HepG2 (cell line): Measurements from ENCODE around the gene TMOD3. TPM values are rescaled to one million over a fixed set of nuclear protein-coding genes. Genes with fewer than 3 reads are reported as not detected.

Source experiments
- ATAC-seq: fragments of 200-7000 bp; cut with Tn5 transposase; 3 replicates; pipeline ENCODE4 v1.9.1; 2020; ENCODE audit warnings: mild to moderate bottlenecking, moderate library complexity
- BruUV-seq: library from RNA; stranded (reverse); fragments of 400-500 nt; replicated peaks from 2 replicates; lab custom pipeline; 2021; lab: Mats Ljungman, UMichigan
- CTCF ChIA-PET: fragments of 300-600 bp; formaldehyde crosslinking; extraction: SDS; loops from one replicate; lab custom pipeline; 2021; ENCODE audit warnings: low total read pairs, inconsistent platforms, low intra/inter-chr PET ratio; lab: Yijun Ruan, JAX
- POLR2A ChIA-PET: fragments of 350-600 bp; sonication (Branson Sonifier 250); formaldehyde crosslinking; loops from one replicate; lab custom pipeline; 2020; ENCODE audit warnings: antibody characterized with exemption, inconsistent platforms; lab: Yijun Ruan, JAX
- DNase-seq: peaks from one replicate; pipeline ENCODE4 v3.0.0-alpha.2; 2015; ENCODE audit warnings: low spot score
- FAIRE-seq: peaks from 3 replicates; lab custom pipeline; 2011; peaks lifted over from hg19 to GRCh38; lab: Jason Lieb, UNC
- H2AFZ ChIP-seq: one replicate; pipeline ENCODE4 v1.6.1; 2011; ENCODE audit warnings: low read length, inconsistent platforms
- H3K27ac ChIP-seq: fragments of 300-600 bp; 3 replicates; pipeline ENCODE4 v1.8.0; 2011; ENCODE audit warnings: mixed run types, mild to moderate bottlenecking, mixed read lengths, low read length, inconsistent platforms; ENCODE audit not compliant: insufficient read depth; ENCODE audit errors: extremely low read length
- H3K27me3 ChIP-seq, 2 experiments: fragments of 200-600 bp in 1 of 2; 2 replicates in 1 of 2; 3 replicates in 1 of 2; pipeline versions ENCODE4 v1.6.0 to v1.8.0; 2011; ENCODE audit warnings: low read length in 2 of 2, mild to moderate bottlenecking in 2 of 2, moderate library complexity in 2 of 2, inconsistent platforms in 1 of 2; ENCODE audit not compliant: insufficient read depth in 2 of 2, control insufficient read depth in 1 of 2
- H3K36me3 ChIP-seq, 2 experiments: fragments of 200-600 bp in 1 of 2; replicated peaks in 1 of 2; 2 replicates in 1 of 2; 3 replicates in 1 of 2; pipeline versions ENCODE4 v1.5.1 to v1.8.0; 2011; ENCODE audit warnings: low read length in 2 of 2, inconsistent platforms in 1 of 2; ENCODE audit not compliant: insufficient read depth in 2 of 2, control insufficient read depth in 1 of 2
- H3K4me1 ChIP-seq: 2 replicates; pipeline ENCODE4 v1.5.1; 2012; ENCODE audit warnings: low read length, inconsistent platforms; ENCODE audit not compliant: insufficient read depth
- H3K4me2 ChIP-seq: 2 replicates; pipeline ENCODE4 v1.6.0; 2011; ENCODE audit warnings: low read depth, low read length, inconsistent platforms
- H3K4me3 ChIP-seq, 3 experiments: fragments of 200-600 bp in 1 of 3; sonication (generic), shearing (Covaris generic) in 1 of 3; replicated peaks in 1 of 3; 2 replicates each; pipeline ENCODE4 v1.5.1; 2011 to 2016; ENCODE audit warnings: low read length in 3 of 3, inconsistent platforms in 2 of 3, low read depth in 2 of 3, mild to moderate bottlenecking in 2 of 3, control low read depth in 1 of 3, mixed read lengths in 1 of 3; ENCODE audit not compliant: insufficient read depth in 1 of 3
- H3K79me2 ChIP-seq: one replicate; pipeline ENCODE4 v1.6.1; 2011; ENCODE audit warnings: low read length, inconsistent platforms; ENCODE audit not compliant: insufficient read depth
- H3K9ac ChIP-seq: 2 replicates; pipeline ENCODE4 v1.6.0; 2011; ENCODE audit warnings: mild to moderate bottlenecking, low read depth, low read length, inconsistent platforms; ENCODE audit not compliant: insufficient read depth
- H3K9me3 ChIP-seq: 2 replicates; pipeline ENCODE4 v1.5.1; 2012; ENCODE audit warnings: mild to moderate bottlenecking, low read length
- H4K20me1 ChIP-seq: 2 replicates; pipeline ENCODE4 v1.6.0; 2011; ENCODE audit warnings: inconsistent platforms, mild to moderate bottlenecking, low read length, moderate library complexity; ENCODE audit not compliant: insufficient read depth
- EHMT2 ChIP-seq: fragments of 200-600 bp; sonication (generic); IDR thresholded peaks from 2 replicates; pipeline ENCODE4 v1.7.0; 2017; ENCODE audit warnings: antibody characterized with exemption, low read depth, low read length, borderline replicate concordance
- GABPB1 ChIP-seq: IDR thresholded peaks from 2 replicates; pipeline ENCODE4 v1.6.1; 2016; ENCODE audit warnings: mild to moderate bottlenecking, missing genetic modification reagents, moderate library complexity, missing compliant biosample characterization
- HCFC1 ChIP-seq: fragments of 150-350 bp; IDR thresholded peaks from 2 replicates; pipeline ENCODE4 v1.6.1; 2014; ENCODE audit warnings: low read depth, low read length
- JUN ChIP-seq: sonication (generic); formaldehyde crosslinking; IDR thresholded peaks from 2 replicates; pipeline ENCODE4 v1.4.0; 2020; ENCODE audit warnings: mild to moderate bottlenecking, missing genetic modification reagents
- KMT2B ChIP-seq: IDR thresholded peaks from 2 replicates; pipeline ENCODE4 v1.6.1; 2016; ENCODE audit warnings: missing genetic modification reagents, missing compliant biosample characterization
- NR1H2 ChIP-seq: sonication (generic); formaldehyde crosslinking; IDR thresholded peaks from 2 replicates; pipeline ENCODE4 v1.8.1; 2022; ENCODE audit warnings: low read depth, missing genetic modification reagents, borderline replicate concordance
- RFX5 ChIP-seq: IDR thresholded peaks from 2 replicates; pipeline ENCODE4 v1.6.1; 2011; ENCODE audit warnings: low read depth, low read length, improper control_type of control experiment
- SPEN ChIP-seq: sonication (generic); formaldehyde crosslinking; IDR thresholded peaks from 2 replicates; pipeline ENCODE4 v1.5.1; 2020; ENCODE audit warnings: low read depth, mild to moderate bottlenecking, missing genetic modification reagents
- ZNF180 ChIP-seq: sonication (generic); formaldehyde crosslinking; IDR thresholded peaks from 2 replicates; pipeline ENCODE4 v1.4.0; 2020; ENCODE audit warnings: low read depth, missing genetic modification reagents, borderline replicate concordance
- ZNF614 ChIP-seq: IDR thresholded peaks from 2 replicates; pipeline ENCODE4 v1.6.1; 2018; ENCODE audit warnings: missing biosample characterization, missing genetic modification reagents, inconsistent platforms, borderline replicate concordance
- WGBS: methylation state at CpG from one replicate; pipeline ENCODE4 v1.1.6; 2017; ENCODE audit warnings: low lambda C conversion rate; 5-methylcytosine and 5-hydroxymethylcytosine counted together
- in situ Hi-C: cut with HindIII; loops from 2 replicates; pipeline ENCODE4 v1.10.0; 2017; ENCODE audit warnings: low pct_unique_long_range_greater_than_20kb; ENCODE audit not compliant: extremely low pct_ligation_motif_present
- intact Hi-C: fragments of 100-400 bp; cut with micrococcal nuclease; formaldehyde crosslinking; loops from one replicate; pipeline ENCODE4 v1.10.0; 2022; ENCODE audit not compliant: unreplicated experiment
- polyA plus RNA-seq, 8 experiments: library from polyadenylated mRNA; depleted of rRNA in 3 of 8; stranded (reverse) in 7 of 8; unstranded in 1 of 8; fragments of >200 nt; fragmentation: Illumina TruSeq in 4 of 8; extraction: Trizol in 4 of 8; gene quantifications; 2 replicates each; pipeline versions ENCODE4 v1.2.1 to v1.2.3, GENCODE V29; 2011 to 2016; ENCODE audit warnings: low read depth in 4 of 8, missing spikeins in 1 of 8, mixed read lengths in 1 of 8; ENCODE audit not compliant: insufficient read depth in 1 of 8
- total RNA-seq, 5 experiments: library from RNA; depleted of rRNA; stranded (reverse); fragments of >200 nt; fragmentation: Illumina TruSeq; extraction: Trizol; gene quantifications; 2 replicates each; pipeline ENCODE4 v1.2.3, GENCODE V29; 2016; ENCODE audit warnings: low read depth in 1 of 5
- TF ChIP-seq, protein P1 (sequence below): sonication (generic); formaldehyde crosslinking; IDR thresholded peaks from 2 replicates; pipeline ENCODE4 v1.8.0; 2022; ENCODE audit warnings: low read depth, missing genetic modification reagents
- TF ChIP-seq, protein P2 (sequence below): IDR thresholded peaks from 2 replicates; pipeline ENCODE4 v1.6.1; 2016; ENCODE audit warnings: low read depth, control low read depth

The TMOD3 gene
- total and polyA plus RNA-seq, 2 of the 13 experiments (the other 11 are each of a cell fraction or from before 2014, with no cell fraction given): 5.1 to 23.2 TPM

GRCh38 chr15:51876169-51876568 lies 46.7 kb downstream of the TMOD3 start:
- WGBS: 94% methylated on average over 5 of the region's 5 CpGs
- Histone ChIP-seq H3K9me3 (no peaks in the 10 kb centered on the region), H3K79me2 (no peaks in the 10 kb centered on the region), H2AFZ (no peak overlapping the region), H3K4me2 (no peak overlapping the region), H4K20me1 (no peaks in the 10 kb centered on the region; the same call in 1 of the 2 replicates), H3K4me3 (no peak overlapping the region), H3K27ac (no peak overlapping the region), H3K36me3 (peaks cover 3 to 22% of the 10 kb centered on the region in 2 experiments; a peak in 2 of 5 replicates), H3K9ac (no peak overlapping the region), H3K27me3 (no peaks in the 10 kb centered on the region), H3K4me1 (peaks cover 25% of the 10 kb centered on the region)
- POLR2A ChIA-PET: no interaction called here
- no peak for DNase-seq
- in situ Hi-C loops (no loop called here), intact Hi-C loops (no loop called here)
- FAIRE-seq: no peak
- no peak for TF ChIP-seq ZNF180
- TF ChIP-seq ZNF614 (CRISPR knock-in tag): no peak
- TF ChIP-seq GABPB1: no peak
- TF ChIP-seq, protein P1, sequence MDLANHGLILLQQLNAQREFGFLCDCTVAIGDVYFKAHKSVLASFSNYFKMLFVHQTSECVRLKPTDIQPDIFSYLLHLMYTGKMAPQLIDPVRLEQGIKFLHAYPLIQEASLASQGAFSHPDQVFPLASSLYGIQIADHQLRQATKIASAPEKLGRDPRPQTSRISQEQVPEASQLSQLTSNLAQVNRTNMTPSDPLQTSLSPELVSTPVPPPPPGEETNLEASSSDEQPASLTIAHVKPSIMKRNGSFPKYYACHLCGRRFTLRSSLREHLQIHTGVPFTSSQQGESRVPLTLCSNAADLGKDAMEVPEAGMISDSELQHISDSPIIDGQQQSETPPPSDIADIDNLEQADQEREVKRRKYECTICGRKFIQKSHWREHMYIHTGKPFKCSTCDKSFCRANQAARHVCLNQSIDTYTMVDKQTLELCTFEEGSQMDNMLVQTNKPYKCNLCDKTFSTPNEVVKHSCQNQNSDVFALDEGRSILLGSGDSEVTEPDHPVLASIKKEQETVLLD (CRISPR knock-in tag): no peak
- TF ChIP-seq KMT2B: no peak
- no peak for TF ChIP-seq SPEN (CRISPR knock-in tag)
- TF ChIP-seq RFX5: no peak
- TF ChIP-seq, protein P2, sequence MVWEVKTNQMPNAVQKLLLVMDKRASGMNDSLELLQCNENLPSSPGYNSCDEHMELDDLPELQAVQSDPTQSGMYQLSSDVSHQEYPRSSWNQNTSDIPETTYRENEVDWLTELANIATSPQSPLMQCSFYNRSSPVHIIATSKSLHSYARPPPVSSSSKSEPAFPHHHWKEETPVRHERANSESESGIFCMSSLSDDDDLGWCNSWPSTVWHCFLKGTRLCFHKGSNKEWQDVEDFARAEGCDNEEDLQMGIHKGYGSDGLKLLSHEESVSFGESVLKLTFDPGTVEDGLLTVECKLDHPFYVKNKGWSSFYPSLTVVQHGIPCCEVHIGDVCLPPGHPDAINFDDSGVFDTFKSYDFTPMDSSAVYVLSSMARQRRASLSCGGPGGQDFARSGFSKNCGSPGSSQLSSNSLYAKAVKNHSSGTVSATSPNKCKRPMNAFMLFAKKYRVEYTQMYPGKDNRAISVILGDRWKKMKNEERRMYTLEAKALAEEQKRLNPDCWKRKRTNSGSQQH: no peak
- no peak for TF ChIP-seq JUN (CRISPR knock-in tag)
- no peak for TF ChIP-seq NR1H2 (CRISPR knock-in tag)
- TF ChIP-seq HCFC1: no peak
- no peak for TF ChIP-seq EHMT2
- no TSS peak for BruUV-seq
- CTCF ChIA-PET: no interaction called here
- no peak for ATAC-seq
